GM18517 (cell line): ENCODE data around the gene PPIP5K2.

Source experiments
- ATAC-seq: cut with Tn5 transposase; IDR thresholded peaks from one replicate; pipeline ENCODE4 v1.9.1; 2021; ENCODE audit warnings: mild to moderate bottlenecking, moderate library complexity; ENCODE audit not compliant: unreplicated experiment

Gene PPIP5K2

GRCh38 chr5:103235891-103236290, 115.8 kb downstream of the PPIP5K2 start:
- no peak for ATAC-seq

- no peak for ATAC-seq
Observed at GRCh38 chr5:103237778-103238177, 117.7 kb downstream of the PPIP5K2 start.

DNA sequence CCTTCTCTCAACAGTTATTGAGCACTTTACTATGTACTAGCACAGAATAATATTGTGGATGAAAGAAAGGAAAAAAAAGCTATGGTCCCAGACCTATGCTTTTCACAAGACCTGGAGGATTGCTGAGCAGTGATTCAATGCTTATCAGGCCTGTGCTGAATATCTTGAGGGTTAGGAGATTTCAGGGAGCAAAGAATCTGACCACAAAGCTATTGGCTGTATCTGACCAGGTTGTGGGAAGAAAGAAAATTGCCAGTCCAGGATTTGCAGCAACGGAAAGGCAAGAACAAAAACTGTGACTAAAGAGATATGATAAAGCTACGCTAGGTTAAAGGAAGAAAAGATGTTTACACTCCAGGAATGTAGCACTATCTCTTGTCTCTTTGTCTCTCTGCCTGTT, 123.6 kb downstream of the PPIP5K2 start:
- no peak for ATAC-seq

DNA sequence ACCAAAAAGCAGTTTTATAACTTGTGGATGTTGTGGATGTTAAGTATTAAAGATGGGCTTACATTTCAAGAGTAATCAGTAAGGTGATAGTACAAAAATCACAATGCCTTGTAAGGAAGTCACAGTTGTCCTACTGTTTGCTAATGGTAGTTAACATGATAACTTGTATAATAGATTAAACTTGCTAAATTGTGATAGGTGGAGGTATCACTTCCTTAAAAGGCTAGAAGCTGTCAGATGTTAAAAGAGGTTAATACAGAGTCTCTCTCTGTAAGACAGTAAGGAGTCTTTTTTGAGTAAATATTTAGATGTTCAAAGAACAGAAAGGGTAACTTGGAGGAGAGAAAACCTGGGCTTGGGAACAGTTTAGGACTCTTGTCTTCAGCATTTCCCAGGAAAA, 124.3 kb downstream of the PPIP5K2 start:
- peak; percentile 66 for ATAC-seq

- ATAC-seq = no peak
Observed at GRCh38 chr5:103245761-103246160, 125.7 kb downstream of the PPIP5K2 start.

GRCh38 chr5:103247118-103247517, 127.0 kb downstream of the PPIP5K2 start:
- ATAC-seq = no peak

- no peak for ATAC-seq
Observed at GRCh38 chr5:103249068-103249467, 129.0 kb downstream of the PPIP5K2 start.

GRCh38 chr5:103254921-103255320, 134.8 kb downstream of the PPIP5K2 start:
- no peak for ATAC-seq

- no peak for ATAC-seq
Observed at GRCh38 chr5:103255691-103256090, 135.6 kb downstream of the PPIP5K2 start.

GRCh38 chr5:103256178-103256577, 136.1 kb downstream of the PPIP5K2 start:
- no peak for ATAC-seq

DNA sequence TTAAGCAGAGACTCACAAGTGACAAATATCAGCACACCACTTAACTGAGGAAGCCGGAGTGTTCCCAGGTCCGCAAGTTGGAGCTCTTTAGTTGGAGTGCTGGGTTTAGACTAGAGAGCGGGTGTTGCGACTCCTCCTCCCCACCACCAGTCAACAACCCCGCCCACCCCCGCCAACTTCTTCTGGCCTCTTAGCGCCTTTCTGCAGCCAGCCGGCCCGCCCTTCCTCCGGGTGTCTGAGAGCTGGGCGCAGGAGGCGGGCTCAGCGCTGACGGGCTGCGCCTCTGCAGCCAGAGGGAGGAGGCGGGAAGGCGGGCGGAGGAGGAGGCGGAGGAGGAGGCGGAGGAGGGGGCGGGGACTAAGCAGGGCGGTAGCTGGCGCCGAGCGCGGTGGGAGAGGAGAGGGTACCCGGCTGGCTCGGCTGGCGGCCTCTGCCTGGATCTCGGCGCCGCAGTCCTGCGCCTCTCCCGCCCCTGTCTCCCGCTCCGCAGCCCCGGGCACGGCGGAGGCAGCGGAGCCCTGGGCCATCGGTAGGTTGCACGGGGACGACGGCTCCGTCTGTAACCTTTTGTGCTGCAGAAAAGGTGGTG, 138.4 kb downstream of the PPIP5K2 start, which contains the start of gene MACIR:
MACIR (plus strand) TSS at position 396 of the 589 bp plus-strand sequence. CDS start 17,157 bp downstream, outside the sequence.
- peak; percentile 50 for ATAC-seq

DNA sequence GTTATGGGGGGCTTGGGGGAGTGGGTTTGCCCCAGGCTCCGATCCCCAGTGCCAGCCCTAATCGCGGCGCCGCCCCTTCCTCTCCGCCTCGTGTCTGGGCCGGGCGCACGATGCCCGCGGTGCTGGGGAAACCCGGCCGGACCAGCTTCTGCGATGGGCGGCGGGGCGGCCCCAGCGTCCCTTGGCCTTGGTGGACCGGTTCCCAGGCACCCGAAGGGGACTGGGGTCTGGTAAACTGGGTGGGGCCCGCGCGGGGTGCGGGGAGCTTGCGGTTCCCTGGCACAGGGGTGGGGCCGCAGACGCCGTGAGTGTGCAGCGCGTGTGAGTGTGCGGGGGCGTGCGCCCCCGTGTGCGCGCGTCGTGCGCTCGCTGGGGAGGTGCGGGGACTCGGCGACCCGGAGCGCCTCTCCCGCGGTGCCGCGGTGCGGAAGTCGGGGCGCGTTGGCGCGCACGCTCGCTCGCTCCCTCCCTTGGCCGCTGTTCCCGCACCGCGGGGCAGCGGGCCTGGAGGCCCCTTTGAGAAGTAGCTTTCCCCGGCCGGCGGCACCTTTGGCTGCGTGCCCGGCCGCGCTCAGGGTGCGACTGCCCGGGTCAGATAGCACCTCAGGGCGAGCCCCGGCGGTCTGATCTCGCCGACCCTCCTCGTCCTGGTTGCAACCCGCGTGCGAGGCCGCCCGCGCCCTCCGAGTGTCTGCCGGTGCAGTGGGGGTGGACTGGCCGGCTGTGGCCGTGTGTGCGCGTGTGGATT, 139.0 kb downstream of the PPIP5K2 start:
- peak; percentile 46 for ATAC-seq

DNA sequence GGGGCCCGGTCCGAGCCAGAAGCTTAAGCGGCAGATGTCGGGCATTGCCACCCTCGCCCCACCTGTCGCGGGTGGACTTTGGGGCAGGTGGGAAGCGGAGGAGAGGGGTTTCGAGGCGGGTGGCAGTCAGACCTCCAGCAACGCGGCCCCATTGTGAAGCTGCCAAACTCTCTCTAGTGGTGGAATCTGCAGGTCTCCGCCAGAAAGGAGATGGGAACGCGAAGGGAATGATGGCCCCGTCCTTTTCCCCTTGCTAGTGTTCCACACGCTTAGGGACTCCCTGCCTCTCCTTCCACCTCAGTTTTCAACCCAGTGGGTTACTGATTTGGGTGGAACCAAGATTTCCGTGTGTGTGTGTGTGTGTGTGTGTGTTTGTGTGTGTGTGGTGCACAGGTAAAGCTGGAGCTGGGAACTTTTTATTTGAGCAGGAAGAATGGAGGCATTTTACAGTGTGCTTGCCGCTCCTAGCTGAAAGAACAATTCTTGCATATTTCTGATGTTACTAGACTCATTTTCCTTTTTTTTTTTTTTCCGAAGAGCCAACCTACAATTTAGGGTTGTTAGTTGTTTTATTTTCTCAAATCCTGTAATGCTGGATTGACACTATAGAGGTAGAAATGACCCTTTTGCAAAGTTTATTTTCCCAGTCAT, 139.7 kb downstream of the PPIP5K2 start:
- ATAC-seq = no peak

GRCh38 chr5:103260951-103261350, 140.8 kb downstream of the PPIP5K2 start:
- peak; percentile 68 for ATAC-seq
